ENCODE results near the gene TENM4. TPM values are rescaled to one million over a fixed set of nuclear protein-coding genes. Genes with fewer than 3 reads are reported as not detected.

TENM4 gene
- polyA plus RNA-seq, 2 of the 4 experiments (the other 2 are of a cell fraction): 0.06 to 0.31 TPM

DNA sequence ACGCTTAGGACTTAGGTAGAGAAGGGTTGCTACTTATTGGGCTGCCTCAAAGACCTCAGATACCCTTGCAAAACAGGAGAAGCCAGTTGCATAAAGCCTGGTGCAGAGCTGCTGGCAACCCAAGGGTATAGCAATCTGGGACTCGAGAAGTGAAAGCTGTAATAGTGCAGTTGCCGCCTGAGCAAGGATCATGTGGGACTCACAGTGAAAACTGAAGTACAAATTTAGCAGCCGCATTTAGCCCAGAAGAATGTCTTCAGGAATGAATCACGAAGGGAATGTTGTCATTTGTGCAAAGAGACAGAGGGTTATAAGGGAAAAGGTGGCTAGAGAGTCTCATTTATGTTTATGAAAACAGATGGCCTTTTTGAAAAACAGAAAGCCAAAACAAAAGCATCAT, 267.2 kb downstream of the TENM4 start:
- no peak for ATAC-seq
- POLR2A ChIA-PET: no interaction called here

DNA sequence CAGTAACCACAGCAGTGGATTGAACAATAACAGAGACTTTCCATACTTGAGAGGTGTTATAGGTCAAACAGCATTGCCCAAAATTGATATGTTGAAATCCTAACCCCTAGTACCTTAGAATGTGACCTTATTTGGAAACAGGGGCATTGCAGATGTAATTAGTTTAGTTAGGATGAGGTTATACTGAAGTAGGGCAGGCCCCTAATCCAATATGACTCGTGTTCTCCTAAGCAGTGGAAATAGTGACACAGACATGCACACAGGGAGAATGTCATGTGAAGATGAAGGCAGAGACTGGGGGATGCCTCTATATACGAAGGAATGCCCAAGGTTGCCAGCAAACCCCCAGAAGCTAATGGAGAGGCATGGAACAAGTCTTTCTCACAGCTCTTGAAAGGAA, 270.5 kb downstream of the TENM4 start:
- ATAC-seq (no peak), DNase-seq (ENCODE audit: low read depth in 1 of 2, low spot score in 1 of 2) (no peak), FAIRE-seq (no peak)
- Histone ChIP-seq H3K4me2 (no peak overlapping the region), H3K9me3 (no peaks in the 10 kb centered on the region), H3K27ac (no peak overlapping the region), H3K4me1 (no peaks in the 10 kb centered on the region), H3K4me3 (no peak overlapping the region)
- CTCF ChIA-PET: no interaction called here
- POLR2A ChIA-PET: no interaction called here
- TF ChIP-seq TP53 (CRISPR knock-in tag; IDR thresholded peaks at IDR 0.05): no peak
- no peak for TF ChIP-seq ESRRA (IDR thresholded peaks at IDR 0.05; ENCODE audit: borderline replicate concordance, low read length)
- TF ChIP-seq ZC3H11A (IDR thresholded peaks at IDR 0.05): no peak
- no peak for TF ChIP-seq HDAC2 (IDR thresholded peaks at IDR 0.05)
- TF ChIP-seq HOXB5 (CRISPR knock-in tag; IDR thresholded peaks at IDR 0.05): no peak
- no peak for TF ChIP-seq HOXA7 (CRISPR knock-in tag; IDR thresholded peaks at IDR 0.05)
- TF ChIP-seq REST (IDR thresholded peaks at IDR 0.05): no peak
- no peak for TF ChIP-seq CHD4 (IDR thresholded peaks at IDR 0.05; ENCODE audit: borderline replicate concordance)
- no peak for TF ChIP-seq CBX8 (IDR thresholded peaks at IDR 0.05)
- TF ChIP-seq CBX2 (IDR thresholded peaks at IDR 0.05; ENCODE audit: borderline replicate concordance, low read depth): no peak
- TF ChIP-seq MAFK (IDR thresholded peaks at IDR 0.05; ENCODE audit: partially characterized antibody): no peak
- TF ChIP-seq USF2 (IDR thresholded peaks at IDR 0.05): no peak
- no peak for TF ChIP-seq NFE2L2 (conservative IDR thresholded peaks at IDR 0.05; ENCODE audit: low read length)
- 13% methylated on average over 2 of the region's 2 CpGs for WGBS (ENCODE audit: missing lambda C conversion rate)

More for the DNA sequence above, 267.2 kb downstream of the TENM4 start:
- CTCF ChIA-PET: no interaction called here
- FAIRE-seq (no peak), DNase-seq (ENCODE audit: low read depth in 1 of 2, low spot score in 1 of 2) (no peak)
- Histone ChIP-seq H3K4me1 (no peaks in the 10 kb centered on the region), H3K9me3 (no peaks in the 10 kb centered on the region), H3K27ac (no peak overlapping the region), H3K4me2 (no peak overlapping the region), H3K4me3 (no peak overlapping the region)
- 40% methylated on average over 5 of the region's 5 CpGs for WGBS (ENCODE audit: missing lambda C conversion rate)
- no peak for TF ChIP-seq RNF2 (IDR thresholded peaks at IDR 0.05; ENCODE audit: borderline replicate concordance, low read depth)
- TF ChIP-seq USF2 (IDR thresholded peaks at IDR 0.05): no peak
- TF ChIP-seq POLR2A (IDR thresholded peaks at IDR 0.05; ENCODE audit: low read length): no peak
- no peak for TF ChIP-seq HOXA7 (CRISPR knock-in tag; IDR thresholded peaks at IDR 0.05)
- TF ChIP-seq CEBPB (IDR thresholded peaks at IDR 0.05): no peak
- TF ChIP-seq CBX2 (IDR thresholded peaks at IDR 0.05; ENCODE audit: borderline replicate concordance, low read depth): no peak
- TF ChIP-seq HES2 (IDR thresholded peaks at IDR 0.05): no peak
- TF ChIP-seq, protein P1, sequence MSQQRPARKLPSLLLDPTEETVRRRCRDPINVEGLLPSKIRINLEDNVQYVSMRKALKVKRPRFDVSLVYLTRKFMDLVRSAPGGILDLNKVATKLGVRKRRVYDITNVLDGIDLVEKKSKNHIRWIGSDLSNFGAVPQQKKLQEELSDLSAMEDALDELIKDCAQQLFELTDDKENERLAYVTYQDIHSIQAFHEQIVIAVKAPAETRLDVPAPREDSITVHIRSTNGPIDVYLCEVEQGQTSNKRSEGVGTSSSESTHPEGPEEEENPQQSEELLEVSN (IDR thresholded peaks at IDR 0.05; ENCODE audit: borderline replicate concordance, low read depth): no peak
